SK-N-SH (cell line): ENCODE measurements around the gene USB1. TPM values are rescaled to one million over a fixed set of nuclear protein-coding genes. Genes with fewer than 3 reads are reported as not detected.

Source experiments
- CTCF ChIA-PET: fragments of 300-600, 350-600 bp; formaldehyde crosslinking; extraction: SDS; loops from one replicate; lab custom pipeline; 2021; lab: Yijun Ruan, JAX
- POLR2A ChIA-PET: fragments of 350-600 bp; sonication (Branson Sonifier 250); formaldehyde crosslinking; extraction: SDS; loops from one replicate; lab custom pipeline; 2020; ENCODE audit warnings: antibody characterized with exemption, inconsistent platforms; lab: Yijun Ruan, JAX
- DNase-seq: peaks from one replicate; pipeline ENCODE4 v3.0.0; 2012
- H2AFZ ChIP-seq: fragments of 200-600 bp; sonication (generic); 2 replicates; pipeline ENCODE4 v1.8.1; 2016; ENCODE audit warnings: antibody characterized with exemption, mild to moderate bottlenecking, low read depth
- H3F3A ChIP-seq: fragments of 200-600 bp; sonication (generic); replicated peaks from 2 replicates; pipeline ENCODE3; 2016; ENCODE audit warnings: antibody characterized with exemption, mild to moderate bottlenecking; ENCODE audit not compliant: insufficient read depth
- H3K27ac ChIP-seq, 2 experiments: fragments of 200-500 bp in 1 of 2; fragments of 200-600 bp in 1 of 2; sonication (Bioruptor generic) in 1 of 2; sonication (generic), shearing (Covaris generic) in 1 of 2; 2 replicates each; pipeline versions ENCODE4 v1.5.1 to v1.6.1; 2014 to 2016; ENCODE audit warnings: low read depth in 2 of 2, inconsistent platforms in 1 of 2, low read length in 1 of 2, mild to moderate bottlenecking in 1 of 2, mixed read lengths in 1 of 2
- H3K27me3 ChIP-seq: fragments of 200-600 bp; sonication (generic), shearing (Covaris generic); 2 replicates; pipeline ENCODE4 v1.6.1; 2016; ENCODE audit warnings: mixed run types; ENCODE audit not compliant: insufficient read depth
- H3K36me3 ChIP-seq, 2 experiments: fragments of 200-500 bp in 1 of 2; fragments of 200-600 bp in 1 of 2; sonication (Bioruptor generic) in 1 of 2; sonication (generic) in 1 of 2; replicated peaks in 1 of 2; 2 replicates each; pipeline versions ENCODE3 to v1.5.1; 2014 to 2016; ENCODE audit warnings: low read length in 1 of 2, mild to moderate bottlenecking in 1 of 2; ENCODE audit not compliant: insufficient read depth in 2 of 2, control insufficient read depth in 1 of 2
- H3K4me1 ChIP-seq, 2 experiments: fragments of 200-500 bp in 1 of 2; fragments of 200-600 bp in 1 of 2; sonication (Bioruptor generic) in 1 of 2; sonication (generic), shearing (Covaris generic) in 1 of 2; 2 replicates each; pipeline versions ENCODE4 v1.5.1 to v1.6.1; 2014 to 2016; ENCODE audit warnings: low read depth in 1 of 2, low read length in 1 of 2, mixed run types in 1 of 2; ENCODE audit not compliant: insufficient read depth in 2 of 2, control insufficient read depth in 1 of 2
- H3K4me2 ChIP-seq: fragments of 200-600 bp; sonication (generic), shearing (Covaris generic); 2 replicates; pipeline ENCODE4 v1.6.1; 2017; ENCODE audit warnings: mixed run types
- H3K4me3 ChIP-seq, 2 experiments: fragments of 200-500 bp in 1 of 2; fragments of 200-600 bp in 1 of 2; sonication (Bioruptor generic) in 1 of 2; sonication (generic), shearing (Covaris generic) in 1 of 2; 2 replicates each; pipeline versions ENCODE4 v1.5.1 to v1.8.1; 2014 to 2016; ENCODE audit warnings: low read depth in 2 of 2, inconsistent platforms in 1 of 2, low read length in 1 of 2, mild to moderate bottlenecking in 1 of 2, mixed read lengths in 1 of 2, moderate library complexity in 1 of 2
- H3K79me2 ChIP-seq: fragments of 200-600 bp; sonication (generic); 2 replicates; pipeline ENCODE4 v1.8.1; 2017; ENCODE audit warnings: mild to moderate bottlenecking; ENCODE audit not compliant: insufficient read depth
- H3K9ac ChIP-seq: fragments of 200-600 bp; sonication (generic); 2 replicates; pipeline ENCODE4 v1.6.1; 2017; ENCODE audit warnings: mixed run types
- H3K9me2 ChIP-seq: fragments of 200-600 bp; sonication (generic); 2 replicates; pipeline ENCODE4 v1.6.1; 2017; ENCODE audit warnings: mixed run types
- H3K9me3 ChIP-seq: fragments of 200-600 bp; sonication (generic); 2 replicates; pipeline ENCODE4 v1.6.1; 2017; ENCODE audit warnings: mixed run types, mild to moderate bottlenecking, moderate library complexity
- H4K20me1 ChIP-seq: fragments of 200-600 bp; sonication (generic); 2 replicates; pipeline ENCODE4 v1.6.1; 2017; ENCODE audit warnings: mild to moderate bottlenecking, mixed run types; ENCODE audit not compliant: insufficient read depth
- ELF1 ChIP-seq: IDR thresholded peaks from 2 replicates; pipeline ENCODE4 v1.4.0; 2012
- FOXJ3 ChIP-seq: sonication (generic); formaldehyde crosslinking; IDR thresholded peaks from 2 replicates; pipeline ENCODE4 v1.5.1; 2020; ENCODE audit warnings: mild to moderate bottlenecking, missing genetic modification reagents
- NFIC ChIP-seq: IDR thresholded peaks from 2 replicates; pipeline ENCODE4 v1.4.0; 2012; ENCODE audit warnings: borderline replicate concordance
- POLR2AphosphoS5 ChIP-seq: IDR thresholded peaks from 2 replicates; pipeline ENCODE4 v1.6.1; 2012; ENCODE audit warnings: low read depth, low read length
- RAD21 ChIP-seq: IDR thresholded peaks from 2 replicates; pipeline ENCODE4 v1.6.1; 2012; ENCODE audit warnings: mild to moderate bottlenecking, low read length
- RCOR1 ChIP-seq: fragments of 150-350 bp; IDR thresholded peaks from 2 replicates; pipeline ENCODE4 v1.6.1; 2017; ENCODE audit warnings: antibody characterized with exemption, low read length
- SIN3A ChIP-seq: IDR thresholded peaks from 2 replicates; pipeline ENCODE4 v1.6.1; 2012; ENCODE audit warnings: low read depth, mild to moderate bottlenecking, low read length, moderate library complexity, borderline replicate concordance
- SMC3 ChIP-seq: IDR thresholded peaks from 2 replicates; pipeline ENCODE4 v1.6.1; 2012; ENCODE audit warnings: low read depth, low read length, improper control_type of control experiment
- TAF1 ChIP-seq: IDR thresholded peaks from 2 replicates; pipeline ENCODE4 v1.6.1; 2012; ENCODE audit warnings: low read depth, mild to moderate bottlenecking, low read length, moderate library complexity, borderline replicate concordance
- TEAD4 ChIP-seq: IDR thresholded peaks from 2 replicates; pipeline ENCODE4 v1.4.0; 2012; ENCODE audit warnings: mild to moderate bottlenecking, borderline replicate concordance; ENCODE audit not compliant: insufficient read depth
- YY1 ChIP-seq: IDR thresholded peaks from 2 replicates; pipeline ENCODE4 v1.4.0; 2012; ENCODE audit warnings: low read depth, mild to moderate bottlenecking
- WGBS: methylation state at CpG from one replicate; pipeline ENCODE4 v1.1.6; 2017; ENCODE audit warnings: low lambda C conversion rate; 5-methylcytosine and 5-hydroxymethylcytosine counted together
- polyA plus RNA-seq, 3 experiments: library from polyadenylated mRNA; depleted of rRNA; stranded (reverse); fragments of >200 nt; gene quantifications; 2 replicates each; pipeline ENCODE4 v1.2.3, GENCODE V29; 2012
- TF ChIP-seq, protein P1 (sequence below): IDR thresholded peaks from 2 replicates; pipeline ENCODE4 v1.6.1; 2012; ENCODE audit warnings: mild to moderate bottlenecking, low read depth, low read length, moderate library complexity
- TF ChIP-seq, protein P2 (sequence below): fragments of 150-350 bp; IDR thresholded peaks from 2 replicates; pipeline ENCODE4 v1.6.1; 2017; ENCODE audit warnings: antibody characterized with exemption, low read length, low read depth, borderline replicate concordance
- TF ChIP-seq, protein P3 (sequence below): fragments of 150-350 bp; IDR thresholded peaks from 2 replicates; pipeline ENCODE4 v1.6.1; 2016; ENCODE audit warnings: mild to moderate bottlenecking, low read depth, low read length
- TF ChIP-seq, protein P4 (sequence below): IDR thresholded peaks from 2 replicates; pipeline ENCODE4 v1.4.0; 2012; ENCODE audit warnings: low read depth
- TF ChIP-seq, protein P5 (sequence below): IDR thresholded peaks from 2 replicates; pipeline ENCODE4 v1.4.0; 2012; ENCODE audit warnings: low read depth, borderline replicate concordance

The USB1 gene
- polyA plus RNA-seq, 1 of the 3 experiments (the other 2 are of a cell fraction) = 94.1 TPM

DNA sequence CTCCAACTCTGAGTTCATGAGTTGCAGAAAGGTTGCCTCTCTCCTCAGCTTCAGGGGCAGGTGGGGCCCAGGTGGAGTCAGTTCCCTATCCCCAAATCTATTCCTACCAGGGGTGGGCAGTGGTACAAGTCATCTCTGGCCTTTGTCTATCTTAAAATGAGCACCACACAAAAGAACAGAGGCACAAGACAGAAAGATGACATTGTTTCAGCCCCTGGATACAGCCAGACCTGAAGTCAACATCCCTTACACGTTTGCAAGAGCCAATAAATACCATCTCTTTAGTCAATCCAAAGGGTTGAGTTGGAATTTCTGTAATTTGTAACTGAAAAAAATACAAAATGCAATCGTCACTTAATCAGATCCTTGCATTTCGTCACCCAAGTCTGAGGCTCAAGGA is 56.6 kb downstream of the USB1 start:
- no peaks in the 10 kb centered on the region for H3K9me2 ChIP-seq
- H3K27me3 ChIP-seq = no peaks in the 10 kb centered on the region
- no peak overlapping the region for H2AFZ ChIP-seq
- H3K4me3 ChIP-seq = no peak overlapping the region
- no peaks in the 10 kb centered on the region for H3F3A ChIP-seq
- POLR2A ChIA-PET = no interaction called here
- no peak for TF ChIP-seq RAD21
- TF ChIP-seq SMC3 = no peak
- TF ChIP-seq FOXJ3 = no peak
- TF ChIP-seq, protein P1, sequence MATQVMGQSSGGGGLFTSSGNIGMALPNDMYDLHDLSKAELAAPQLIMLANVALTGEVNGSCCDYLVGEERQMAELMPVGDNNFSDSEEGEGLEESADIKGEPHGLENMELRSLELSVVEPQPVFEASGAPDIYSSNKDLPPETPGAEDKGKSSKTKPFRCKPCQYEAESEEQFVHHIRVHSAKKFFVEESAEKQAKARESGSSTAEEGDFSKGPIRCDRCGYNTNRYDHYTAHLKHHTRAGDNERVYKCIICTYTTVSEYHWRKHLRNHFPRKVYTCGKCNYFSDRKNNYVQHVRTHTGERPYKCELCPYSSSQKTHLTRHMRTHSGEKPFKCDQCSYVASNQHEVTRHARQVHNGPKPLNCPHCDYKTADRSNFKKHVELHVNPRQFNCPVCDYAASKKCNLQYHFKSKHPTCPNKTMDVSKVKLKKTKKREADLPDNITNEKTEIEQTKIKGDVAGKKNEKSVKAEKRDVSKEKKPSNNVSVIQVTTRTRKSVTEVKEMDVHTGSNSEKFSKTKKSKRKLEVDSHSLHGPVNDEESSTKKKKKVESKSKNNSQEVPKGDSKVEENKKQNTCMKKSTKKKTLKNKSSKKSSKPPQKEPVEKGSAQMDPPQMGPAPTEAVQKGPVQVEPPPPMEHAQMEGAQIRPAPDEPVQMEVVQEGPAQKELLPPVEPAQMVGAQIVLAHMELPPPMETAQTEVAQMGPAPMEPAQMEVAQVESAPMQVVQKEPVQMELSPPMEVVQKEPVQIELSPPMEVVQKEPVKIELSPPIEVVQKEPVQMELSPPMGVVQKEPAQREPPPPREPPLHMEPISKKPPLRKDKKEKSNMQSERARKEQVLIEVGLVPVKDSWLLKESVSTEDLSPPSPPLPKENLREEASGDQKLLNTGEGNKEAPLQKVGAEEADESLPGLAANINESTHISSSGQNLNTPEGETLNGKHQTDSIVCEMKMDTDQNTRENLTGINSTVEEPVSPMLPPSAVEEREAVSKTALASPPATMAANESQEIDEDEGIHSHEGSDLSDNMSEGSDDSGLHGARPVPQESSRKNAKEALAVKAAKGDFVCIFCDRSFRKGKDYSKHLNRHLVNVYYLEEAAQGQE = no peak
- TF ChIP-seq TEAD4 = no peak
- no peak for TF ChIP-seq RCOR1
- TF ChIP-seq POLR2AphosphoS5 = no peak
- TF ChIP-seq, protein P2, sequence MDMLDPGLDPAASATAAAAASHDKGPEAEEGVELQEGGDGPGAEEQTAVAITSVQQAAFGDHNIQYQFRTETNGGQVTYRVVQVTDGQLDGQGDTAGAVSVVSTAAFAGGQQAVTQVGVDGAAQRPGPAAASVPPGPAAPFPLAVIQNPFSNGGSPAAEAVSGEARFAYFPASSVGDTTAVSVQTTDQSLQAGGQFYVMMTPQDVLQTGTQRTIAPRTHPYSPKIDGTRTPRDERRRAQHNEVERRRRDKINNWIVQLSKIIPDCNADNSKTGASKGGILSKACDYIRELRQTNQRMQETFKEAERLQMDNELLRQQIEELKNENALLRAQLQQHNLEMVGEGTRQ = no peak
- TF ChIP-seq, protein P3, sequence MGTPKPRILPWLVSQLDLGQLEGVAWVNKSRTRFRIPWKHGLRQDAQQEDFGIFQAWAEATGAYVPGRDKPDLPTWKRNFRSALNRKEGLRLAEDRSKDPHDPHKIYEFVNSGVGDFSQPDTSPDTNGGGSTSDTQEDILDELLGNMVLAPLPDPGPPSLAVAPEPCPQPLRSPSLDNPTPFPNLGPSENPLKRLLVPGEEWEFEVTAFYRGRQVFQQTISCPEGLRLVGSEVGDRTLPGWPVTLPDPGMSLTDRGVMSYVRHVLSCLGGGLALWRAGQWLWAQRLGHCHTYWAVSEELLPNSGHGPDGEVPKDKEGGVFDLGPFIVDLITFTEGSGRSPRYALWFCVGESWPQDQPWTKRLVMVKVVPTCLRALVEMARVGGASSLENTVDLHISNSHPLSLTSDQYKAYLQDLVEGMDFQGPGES = no peak
- no peak for TF ChIP-seq ELF1
- TF ChIP-seq, protein P4, sequence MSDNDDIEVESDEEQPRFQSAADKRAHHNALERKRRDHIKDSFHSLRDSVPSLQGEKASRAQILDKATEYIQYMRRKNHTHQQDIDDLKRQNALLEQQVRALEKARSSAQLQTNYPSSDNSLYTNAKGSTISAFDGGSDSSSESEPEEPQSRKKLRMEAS = no peak
- H3K4me1 ChIP-seq = no peaks in the 10 kb centered on the region; a peak in 1 of 4 replicates
- H3K36me3 ChIP-seq = no peaks in the 10 kb centered on the region
- H3K9me3 ChIP-seq = no peaks in the 10 kb centered on the region
- no peak overlapping the region for H3K4me2 ChIP-seq
- no peak overlapping the region for H3K9ac ChIP-seq
- WGBS = 17% methylated on average over 3 of the region's 3 CpGs
- no peak for DNase-seq
- CTCF ChIA-PET = interaction anchor here (0.6 to 1.3 kb wide), 3 partner anchors 9 to 64 kb away, joined by 3 read pairs; no protein-coding TSS in a partner anchor
- H3K79me2 ChIP-seq = no peaks in the 10 kb centered on the region
- no peak overlapping the region for H3K27ac ChIP-seq
- no peaks in the 10 kb centered on the region for H4K20me1 ChIP-seq

DNA sequence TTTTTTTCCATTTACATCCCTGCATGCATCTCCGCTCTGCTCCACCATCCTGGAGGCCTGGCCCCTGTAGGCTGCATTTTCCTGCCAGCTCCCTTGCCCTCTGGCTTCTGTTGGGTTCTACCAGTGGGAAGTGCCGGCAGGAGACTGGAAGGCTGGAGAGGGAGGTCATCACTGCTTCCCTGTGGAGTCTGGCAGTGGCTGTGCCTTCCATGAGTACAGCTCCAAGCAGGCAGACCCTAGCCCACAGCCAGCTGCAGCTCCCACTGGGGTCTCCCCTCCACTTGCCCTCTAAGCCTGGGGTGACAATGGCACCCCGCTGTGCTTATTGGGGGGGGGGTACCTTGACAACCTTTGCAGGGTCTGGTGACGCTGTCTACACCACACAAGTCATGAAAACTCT is 61.6 kb downstream of the USB1 start:
- H3K4me3 ChIP-seq = no peak overlapping the region
- no peaks in the 10 kb centered on the region for H4K20me1 ChIP-seq
- H3K9me3 ChIP-seq = no peaks in the 10 kb centered on the region
- no peaks in the 10 kb centered on the region for H3K27me3 ChIP-seq
- no peaks in the 10 kb centered on the region for H3K9me2 ChIP-seq
- no peak overlapping the region for H3K27ac ChIP-seq
- no peaks in the 10 kb centered on the region for H3K36me3 ChIP-seq
- no peak overlapping the region for H3K9ac ChIP-seq
- 75% methylated on average over 2 of the region's 4 CpGs for WGBS
- ChIA-PET POLR2A (no interaction called here), CTCF (interaction anchor here (0.9 to 1.4 kb wide), 2 partner anchors 41 to 163 kb away, joined by 3 read pairs; no protein-coding TSS in a partner anchor)
- H3K79me2 ChIP-seq = no peaks in the 10 kb centered on the region
- no peak for DNase-seq
- H3F3A ChIP-seq = no peaks in the 10 kb centered on the region
- H2AFZ ChIP-seq = no peak overlapping the region
- no peak overlapping the region for H3K4me2 ChIP-seq
- peaks cover 0 to 4% of the 10 kb centered on the region in 2 experiments; a peak in 1 of 4 replicates for H3K4me1 ChIP-seq
- TF ChIP-seq TEAD4 (no peak), TAF1 (no peak), SIN3A (no peak), RAD21 (no peak), NFIC (no peak), YY1 (no peak), SMC3 (no peak)
- TF ChIP-seq, protein P2 = no peak
- TF ChIP-seq, protein P4 = no peak
- TF ChIP-seq, protein P5, sequence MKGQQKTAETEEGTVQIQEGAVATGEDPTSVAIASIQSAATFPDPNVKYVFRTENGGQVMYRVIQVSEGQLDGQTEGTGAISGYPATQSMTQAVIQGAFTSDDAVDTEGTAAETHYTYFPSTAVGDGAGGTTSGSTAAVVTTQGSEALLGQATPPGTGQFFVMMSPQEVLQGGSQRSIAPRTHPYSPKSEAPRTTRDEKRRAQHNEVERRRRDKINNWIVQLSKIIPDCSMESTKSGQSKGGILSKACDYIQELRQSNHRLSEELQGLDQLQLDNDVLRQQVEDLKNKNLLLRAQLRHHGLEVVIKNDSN = no peak
- TF ChIP-seq, protein P3 = no peak
